Panc1 (cell line): ENCODE results near the gene LEPROT. TPM values are rescaled to one million over a fixed set of nuclear protein-coding genes. Genes with fewer than 3 reads are reported as not detected.

ENCODE experiments used
- ATAC-seq: fragments of 200-7000 bp; cut with Tn5 transposase; 2 replicates; pipeline ENCODE4 v1.9.1; 2020; ENCODE audit warnings: mild to moderate bottlenecking, moderate library complexity
- BruUV-seq: library from RNA; stranded (reverse); fragments of 400-500 nt; replicated peaks from 2 replicates; lab custom pipeline; 2021; lab: Mats Ljungman, UMichigan
- CTCF ChIA-PET: fragments of 300-600 bp; sonication (Branson Sonifier 250); formaldehyde crosslinking; loops from one replicate; lab custom pipeline; 2022; ENCODE audit warnings: antibody characterized with exemption; lab: Charles Lee
- POLR2A ChIA-PET: fragments of 300-600 bp; sonication (Branson Sonifier 250); formaldehyde crosslinking; loops from one replicate; lab custom pipeline; 2022; ENCODE audit warnings: antibody characterized with exemption; lab: Charles Lee
- DNase-seq: peaks from one replicate; pipeline ENCODE4 v3.0.0-alpha.2; 2010; ENCODE audit warnings: low read depth, low spot score
- H3K27ac ChIP-seq: 2 replicates; pipeline ENCODE4 v1.5.1; 2011; ENCODE audit warnings: mild to moderate bottlenecking, low read length, inconsistent platforms
- H3K27me3 ChIP-seq: fragments of 200-500 bp; sonication (Bioruptor generic); 2 replicates; pipeline ENCODE4 v1.6.0; 2014; ENCODE audit warnings: low read length, inconsistent platforms; ENCODE audit not compliant: control insufficient read depth, insufficient read depth
- H3K36me3 ChIP-seq: fragments of 200-500 bp; sonication (Bioruptor generic); 2 replicates; pipeline ENCODE4 v1.5.1; 2014; ENCODE audit warnings: inconsistent platforms, mild to moderate bottlenecking, low read length, moderate library complexity; ENCODE audit not compliant: control insufficient read depth, insufficient read depth
- H3K4me1 ChIP-seq: 2 replicates; pipeline ENCODE4 v1.5.1; 2011; ENCODE audit warnings: inconsistent platforms, mild to moderate bottlenecking, low read length, moderate library complexity; ENCODE audit not compliant: control insufficient read depth, insufficient read depth
- H3K4me3 ChIP-seq, 2 experiments: 2 replicates each; pipeline ENCODE4 v1.5.1; 2011 to 2012; ENCODE audit warnings: low read depth in 2 of 2, low read length in 2 of 2, mild to moderate bottlenecking in 2 of 2, inconsistent platforms in 1 of 2, moderate library complexity in 1 of 2
- H3K9me3 ChIP-seq: fragments of 200-500 bp; sonication (Bioruptor generic); 2 replicates; pipeline ENCODE4 v1.5.1; 2014; ENCODE audit warnings: low read depth, mild to moderate bottlenecking, inconsistent platforms, low read length, moderate library complexity; ENCODE audit not compliant: control insufficient read depth, insufficient read depth
- CTCF ChIP-seq: fragments of 450-650 bp; IDR thresholded peaks from 2 replicates; pipeline ENCODE4 v1.5.1; 2017; ENCODE audit warnings: mild to moderate bottlenecking
- POLR2AphosphoS5 ChIP-seq: IDR thresholded peaks from 2 replicates; pipeline ENCODE4 v1.6.1; 2012; ENCODE audit warnings: mild to moderate bottlenecking, low read depth, low read length, moderate library complexity
- REST ChIP-seq, 2 experiments: IDR thresholded peaks; 2 replicates each; pipeline ENCODE4 v1.6.1; 2011 to 2012; ENCODE audit warnings: low read depth in 2 of 2, control low read depth in 1 of 2, low read length in 1 of 2, mild to moderate bottlenecking in 1 of 2, moderate library complexity in 1 of 2; ENCODE audit not compliant: insufficient read depth in 1 of 2
- SIN3A ChIP-seq: IDR thresholded peaks from 2 replicates; pipeline ENCODE4 v1.6.1; 2012; ENCODE audit warnings: low read depth, mild to moderate bottlenecking, low read length, moderate library complexity, borderline replicate concordance; ENCODE audit not compliant: insufficient read depth
- TCF7L2 ChIP-seq: IDR thresholded peaks from 2 replicates; pipeline ENCODE4 v1.6.1; 2011; ENCODE audit warnings: mild to moderate bottlenecking, low read depth, low read length, inconsistent platforms
- in situ Hi-C: cut with HindIII; loops from 2 replicates; pipeline ENCODE4 v1.10.0; 2016; ENCODE audit warnings: low sequenced_read_pairs, low pct_unique_long_range_greater_than_20kb
- intact Hi-C: fragments of 100-400 bp; cut with micrococcal nuclease; formaldehyde crosslinking; loops from one replicate; pipeline ENCODE4 v1.10.0; 2022; ENCODE audit not compliant: unreplicated experiment
- total RNA-seq: library from RNA; stranded (reverse); gene quantifications from one replicate; pipeline ENCODE4 v1.2.1, GENCODE V29; 2021; ENCODE audit not compliant: unreplicated experiment

Gene LEPROT
- total RNA-seq, 1 experiment from 2014 or later: 53.6 TPM

GRCh38 chr1:65434760-65435159 is 14.3 kb downstream of the LEPROT start:
- Histone ChIP-seq H3K4me1 (no peaks in the 10 kb centered on the region), H3K4me3 (no peak overlapping the region), H3K9me3 (no peaks in the 10 kb centered on the region), H3K27ac (no peak overlapping the region), H3K27me3 (no peaks in the 10 kb centered on the region), H3K36me3 (peaks cover 8% of the 10 kb centered on the region)
- intact Hi-C loops (no loop called here), in situ Hi-C loops (no loop called here)
- no TSS peak for BruUV-seq
- CTCF ChIA-PET: no interaction called here
- DNase-seq (no peak), ATAC-seq (no peak)
- POLR2A ChIA-PET: no interaction called here
- TF ChIP-seq SIN3A (no peak), REST (IDR thresholded peaks at IDR 0.05; ENCODE audit: insufficient read depth in 1 of 2, low read depth in 2 of 2, low read length in 1 of 2) (no peak), CTCF (no peak), TCF7L2 (no peak), POLR2AphosphoS5 (no peak)

- H3K27ac ChIP-seq: no peak overlapping the region
- H3K27me3 ChIP-seq: no peaks in the 10 kb centered on the region
- TF ChIP-seq CTCF (no peak), SIN3A (no peak), REST (IDR thresholded peaks at IDR 0.05; ENCODE audit: insufficient read depth in 1 of 2, low read depth in 2 of 2, low read length in 1 of 2) (no peak), POLR2AphosphoS5 (no peak), TCF7L2 (no peak)
- intact Hi-C loops: no loop called here
- CTCF ChIA-PET: no interaction called here
- in situ Hi-C loops: no loop called here
- no peak for DNase-seq
- H3K36me3 ChIP-seq: peaks cover 8% of the 10 kb centered on the region
- H3K9me3 ChIP-seq: no peaks in the 10 kb centered on the region
- H3K4me3 ChIP-seq: no peak overlapping the region
- H3K4me1 ChIP-seq: no peaks in the 10 kb centered on the region
- POLR2A ChIA-PET: no interaction called here
- no peak for ATAC-seq
- BruUV-seq: no TSS peak
Observed at GRCh38 chr1:65435987-65436386, 15.5 kb downstream of the LEPROT start.
